Activated CD8-positive, alpha-beta memory T cell treated with anti-CD3 and anti-CD28 coated beads for 24 hours (primary cell): Measurements from ENCODE around the gene PPEF1.
A peak's percentile ranks its signal among the peaks of the same experiment; 100 is the strongest.
"Not testable (repeated sequence)": the region's sequence is repeated elsewhere in the genome, so short reads cannot be mapped to it uniquely, and the experiment has no call there.

Experiments
- DNase-seq: peaks from one replicate; pipeline ENCODE4 v3.0.0-alpha.2; 2020

The PPEF1 gene

DNA sequence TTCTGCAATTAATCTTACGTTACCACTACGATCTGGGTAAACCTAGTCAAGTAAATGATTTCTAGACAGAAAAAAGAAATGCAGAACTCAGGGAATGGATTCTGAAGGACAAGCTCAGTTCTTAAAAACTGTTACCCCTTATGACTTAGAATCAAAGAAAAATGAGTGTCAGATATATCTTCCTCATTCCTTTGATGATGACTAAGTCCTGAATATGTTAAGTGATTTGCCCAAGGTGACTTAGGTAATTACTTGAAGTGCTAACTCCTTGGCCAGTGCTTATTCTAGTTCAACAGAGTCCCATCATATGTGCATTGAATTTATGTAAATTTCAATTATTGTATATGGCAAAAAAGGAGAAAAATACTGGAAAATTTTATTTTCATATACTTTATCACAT, 92.5 kb downstream of the PPEF1 start:
- DNase-seq, result no peak

DNA sequence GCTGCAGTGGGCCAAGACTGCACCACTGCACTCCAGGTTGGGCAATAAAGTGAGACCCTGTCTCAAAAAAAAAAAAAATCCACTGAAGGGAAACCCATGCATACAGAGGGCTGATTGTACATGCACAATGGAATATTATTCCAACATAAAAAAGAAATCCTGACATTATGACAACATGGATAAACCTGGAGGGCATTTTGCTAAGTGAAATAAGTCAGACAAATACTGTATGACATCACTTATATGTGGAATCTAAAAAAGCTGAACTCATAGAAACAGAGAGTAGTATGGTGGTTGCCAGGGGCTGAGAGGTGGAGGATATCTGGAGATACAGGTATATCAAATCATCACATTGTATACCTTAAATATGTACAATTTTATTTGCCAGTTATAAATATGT, 102.2 kb downstream of the PPEF1 start:
- DNase-seq, result no peak

- DNase-seq, result no peak
Measured at GRCh38 chrX:18810416-18810815, 103.0 kb downstream of the PPEF1 start.

DNA sequence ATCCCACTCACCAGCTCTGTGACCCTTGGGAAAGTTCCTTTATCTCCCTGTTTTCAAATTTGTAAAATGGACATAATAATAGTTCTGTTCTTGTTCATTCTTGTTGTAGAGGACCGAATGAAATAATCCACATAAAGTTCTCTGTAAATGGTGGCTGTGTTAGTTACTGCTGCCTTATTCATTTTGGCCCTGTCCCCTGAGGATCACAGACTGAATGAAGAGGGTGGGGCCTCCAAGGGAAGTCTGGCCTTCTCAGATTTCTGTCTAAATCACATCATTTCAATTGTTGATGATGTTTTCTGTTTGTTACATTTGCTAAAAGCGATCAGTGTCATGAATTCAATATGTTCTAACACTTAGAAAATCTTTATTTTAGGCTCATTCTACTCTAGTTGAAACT, 117.9 kb downstream of the PPEF1 start:
- no peak for DNase-seq

GRCh38 chrX:18828832-18829404, 121.5 kb downstream of the PPEF1 start:
- no peak for DNase-seq

DNA sequence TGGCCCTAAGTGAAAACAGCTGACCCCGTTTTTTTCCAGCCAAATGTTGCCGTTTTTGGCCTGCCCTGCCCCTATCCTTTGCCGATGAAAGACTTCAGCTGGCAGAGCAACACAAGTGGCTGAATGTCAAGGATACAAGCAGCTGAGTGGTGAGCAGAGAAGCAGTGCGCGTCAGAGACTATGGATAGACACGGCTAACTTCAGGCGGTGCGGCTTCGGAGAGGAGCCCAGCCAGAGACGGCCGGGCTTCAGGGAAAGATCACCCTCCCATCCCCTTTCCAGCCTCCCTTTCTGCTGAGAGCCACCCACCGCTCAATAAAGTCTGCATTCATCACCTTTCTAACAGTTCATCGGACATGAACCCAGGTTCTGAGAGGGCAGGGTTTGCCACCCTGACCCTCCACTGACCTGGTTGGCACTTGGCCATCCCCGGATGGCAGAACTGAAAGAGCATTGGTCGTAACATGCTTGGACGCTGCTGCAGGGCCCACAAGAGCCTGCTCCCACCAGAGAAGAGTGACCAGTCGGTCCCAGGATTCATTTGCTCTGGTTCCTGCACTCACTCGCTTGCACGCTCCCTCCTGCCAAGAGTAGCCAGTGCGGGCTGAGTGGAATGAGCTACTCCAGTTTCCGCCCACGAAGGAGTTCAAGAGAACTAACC, 125.8 kb downstream of the PPEF1 start:
- DNase-seq, result no peak

- DNase-seq, result not testable (repeated sequence)
Measured at GRCh38 chrX:18847901-18848300, 140.5 kb downstream of the PPEF1 start.

- DNase-seq, result no peak
Measured at GRCh38 chrX:18855919-18856644, 148.6 kb downstream of the PPEF1 start.

- DNase-seq, result no peak
Measured at GRCh38 chrX:18856645-18856997, 149.2 kb downstream of the PPEF1 start.

DNA sequence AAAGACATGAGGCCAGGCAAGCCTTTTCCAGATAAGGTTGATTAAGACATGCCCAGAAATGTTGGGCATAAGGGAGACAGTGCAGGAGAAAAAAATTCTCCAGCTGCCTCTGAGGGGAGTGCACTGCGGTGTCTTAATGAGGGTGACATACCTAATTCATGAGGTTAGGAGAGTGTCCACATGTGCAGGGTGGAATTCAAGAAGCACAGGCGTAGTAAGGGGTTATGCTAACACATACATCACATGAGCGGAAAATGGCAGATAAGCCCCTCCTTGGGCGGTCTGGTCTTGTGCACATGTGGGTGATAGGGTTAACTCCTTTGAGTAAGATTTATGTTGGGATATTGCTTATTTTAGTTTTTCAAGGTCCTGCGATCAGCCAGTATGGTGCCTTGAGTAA, 154.1 kb downstream of the PPEF1 start:
- no peak for DNase-seq

GRCh38 chrX:18864390-18864920, 157.0 kb downstream of the PPEF1 start:
- no peak for DNase-seq

DNA sequence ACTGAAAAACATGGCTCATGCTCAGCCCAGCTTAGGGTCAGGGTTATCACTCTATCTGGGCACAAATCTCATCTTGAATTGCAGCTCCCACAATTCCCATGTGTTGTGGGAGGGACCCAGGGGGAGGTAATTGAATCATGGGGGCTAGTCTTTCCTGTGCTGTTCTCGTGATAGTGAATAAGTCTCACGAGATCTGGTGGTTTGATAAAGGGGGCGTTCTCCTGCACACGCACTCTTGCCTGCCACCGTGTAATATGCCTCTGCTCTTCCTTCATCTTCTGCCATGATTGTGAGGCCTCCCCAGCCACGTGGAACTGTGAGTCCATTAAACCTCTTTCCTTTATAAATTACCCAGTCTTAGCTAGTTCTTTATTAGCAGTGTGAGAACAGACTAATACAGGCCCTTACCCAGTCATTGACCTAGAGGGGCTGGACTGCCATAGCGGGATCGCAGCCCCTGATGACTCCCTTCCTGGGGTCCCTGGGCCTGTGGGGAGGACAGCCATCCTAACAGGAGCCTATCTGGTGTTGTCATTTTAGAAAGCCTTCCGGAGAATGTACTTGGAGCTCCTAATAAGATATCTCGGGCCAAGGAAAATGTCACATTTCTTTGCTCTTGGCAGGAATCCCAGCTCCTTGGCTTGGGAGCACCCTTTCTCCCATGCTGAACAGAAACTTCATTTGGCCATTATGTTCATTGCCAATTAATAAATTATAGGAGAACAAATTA, 163.9 kb downstream of the PPEF1 start:
- no peak for DNase-seq

DNA sequence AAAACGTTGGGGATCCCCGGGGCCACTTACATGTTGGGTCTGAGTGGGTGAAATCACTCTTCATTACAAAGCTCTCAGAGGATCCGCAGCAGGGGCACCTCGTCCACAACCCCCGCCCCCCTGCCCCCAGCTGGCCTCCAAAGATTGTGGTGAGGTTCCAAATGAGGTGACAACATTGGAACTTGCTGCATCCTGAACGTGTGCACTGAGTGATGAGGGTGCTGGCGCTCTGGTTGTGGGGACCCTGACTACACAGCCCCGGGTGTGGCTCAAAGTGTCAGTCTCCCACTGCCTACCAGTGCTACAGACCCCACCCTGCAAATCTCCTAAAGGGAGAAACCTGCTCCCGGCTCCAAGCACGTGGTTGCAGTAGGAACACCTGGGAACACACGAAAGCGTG, 164.5 kb downstream of the PPEF1 start:
- no peak for DNase-seq

GRCh38 chrX:18872621-18873020, 165.2 kb downstream of the PPEF1 start:
- DNase-seq, result no peak

GRCh38 chrX:18873189-18873791, 165.8 kb downstream of the PPEF1 start:
- DNase-seq, result peak; percentile 63

DNA sequence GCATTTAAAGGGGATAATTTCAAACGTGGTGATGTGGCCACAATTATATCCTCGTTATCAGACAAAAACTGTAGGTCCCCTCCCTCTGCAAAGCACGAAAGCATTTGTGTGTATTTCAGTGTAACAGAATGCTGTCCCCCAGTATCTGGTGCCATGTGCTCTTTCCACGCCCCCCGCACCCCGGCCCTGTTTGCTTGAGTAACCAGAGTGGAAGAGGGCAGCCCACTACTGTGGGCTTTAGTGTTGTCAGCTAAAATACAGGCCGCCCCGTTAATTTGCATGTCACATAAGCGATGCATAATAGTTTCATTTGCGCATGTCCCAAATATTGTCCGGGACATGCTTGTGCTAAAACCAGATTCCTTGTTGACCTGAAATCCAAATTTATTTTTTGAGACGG, 166.4 kb downstream of the PPEF1 start:
- no peak for DNase-seq

- DNase-seq, result no peak
Measured at GRCh38 chrX:18874560-18875255, 167.3 kb downstream of the PPEF1 start.

DNA sequence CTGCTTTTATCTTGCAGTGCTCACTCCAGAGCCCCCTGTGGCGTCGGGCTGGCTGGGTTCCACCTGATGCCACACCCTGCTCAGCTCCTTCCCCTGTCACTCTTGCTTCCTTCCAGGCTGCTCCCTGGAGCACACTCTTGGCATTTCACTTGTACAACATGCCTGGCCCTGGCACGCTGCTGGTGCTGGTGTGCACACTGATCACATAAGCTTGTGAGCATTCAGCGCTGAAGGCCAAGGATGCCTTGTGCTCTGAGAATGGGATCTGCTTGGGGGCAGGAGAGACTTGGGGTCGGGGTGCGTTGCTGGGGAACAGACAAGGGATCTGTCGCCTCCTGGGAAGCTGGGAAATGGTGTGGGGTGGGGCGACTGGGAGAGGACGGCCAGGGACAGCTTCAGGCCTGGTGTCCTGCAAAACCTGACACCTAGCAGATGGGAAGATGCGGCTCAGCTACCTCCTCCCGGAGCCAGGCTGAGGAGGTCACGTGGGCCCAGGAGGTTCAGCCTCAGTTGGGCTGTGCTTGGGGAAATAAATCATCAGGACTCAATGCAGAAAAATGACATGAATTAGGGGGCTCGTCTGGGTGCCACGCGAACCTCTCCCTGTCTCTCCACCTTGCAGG, 167.9 kb downstream of the PPEF1 start:
- DNase-seq, result no peak

DNA sequence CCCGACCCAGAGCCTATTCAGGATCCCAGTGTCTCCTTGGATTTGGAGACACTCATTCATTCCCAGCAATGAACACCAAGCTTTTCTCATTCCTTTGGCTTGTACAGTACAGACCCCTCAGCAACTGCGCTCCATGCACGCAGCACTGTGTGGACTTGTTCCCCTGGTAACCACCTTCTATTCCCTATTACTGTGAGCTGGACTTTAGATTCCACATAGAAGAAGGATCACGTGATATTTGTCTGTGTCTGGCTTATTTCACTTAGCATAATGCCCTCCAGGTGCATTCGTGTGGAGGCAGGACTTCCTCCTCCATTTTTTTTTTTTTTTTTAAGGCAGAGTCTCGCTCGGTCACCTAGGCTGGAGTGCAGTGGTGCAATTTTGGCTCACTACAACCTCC, 170.0 kb downstream of the PPEF1 start:
- DNase-seq, result no peak
